T1000 (cell line): ENCODE results near the gene DCDC2B.

Experiments
- DNase-seq: peaks from one replicate; lab custom pipeline; 2025; ENCODE audit warnings: mixed read lengths; lab: John Stamatoyannopoulos, UW

The DCDC2B gene

DNA sequence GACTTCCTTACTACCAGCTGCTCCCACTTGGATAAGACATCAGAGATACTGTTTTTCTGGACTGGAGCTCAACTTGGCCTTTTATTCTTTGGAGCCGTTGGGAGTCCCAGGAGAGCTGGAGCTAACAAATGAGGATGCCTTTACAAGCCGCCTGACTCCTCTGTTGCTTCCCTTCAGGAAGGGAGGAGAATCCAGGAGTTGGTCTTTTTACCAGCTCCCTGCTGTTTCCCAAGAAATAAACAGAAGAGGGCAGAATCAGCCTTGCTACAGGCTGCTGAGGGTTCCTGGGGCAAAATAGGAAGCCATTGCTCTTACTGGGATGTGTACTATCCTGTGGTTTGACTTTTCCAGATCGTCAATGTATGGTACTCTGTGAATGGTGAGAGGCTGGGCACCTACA, 14.8 kb downstream of the DCDC2B start:
- DNase-seq = no peak

DNA sequence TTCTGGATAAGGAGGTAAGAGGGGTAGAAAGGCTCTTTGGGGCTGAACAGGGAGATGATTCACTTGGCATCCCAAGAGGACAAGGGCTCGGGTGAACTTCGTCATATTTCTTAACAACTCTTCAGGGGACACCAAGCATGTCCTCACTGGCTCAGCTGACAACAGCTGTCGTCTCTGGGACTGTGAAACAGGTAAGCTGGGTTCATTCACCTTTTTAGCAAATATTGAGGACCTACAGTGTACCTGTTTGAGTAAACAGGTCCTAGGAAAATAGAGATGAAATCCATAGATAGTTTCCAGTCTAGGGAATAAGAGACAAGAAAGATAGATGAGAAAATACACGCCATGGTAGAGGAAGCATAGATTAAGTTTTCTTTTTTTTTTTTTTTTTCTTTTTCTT, 15.4 kb downstream of the DCDC2B start:
- DNase-seq = no peak

- no peak for DNase-seq
These were observed 19.9 kb downstream of the DCDC2B start for GRCh38 chr1:32228771-32229170.

DNA sequence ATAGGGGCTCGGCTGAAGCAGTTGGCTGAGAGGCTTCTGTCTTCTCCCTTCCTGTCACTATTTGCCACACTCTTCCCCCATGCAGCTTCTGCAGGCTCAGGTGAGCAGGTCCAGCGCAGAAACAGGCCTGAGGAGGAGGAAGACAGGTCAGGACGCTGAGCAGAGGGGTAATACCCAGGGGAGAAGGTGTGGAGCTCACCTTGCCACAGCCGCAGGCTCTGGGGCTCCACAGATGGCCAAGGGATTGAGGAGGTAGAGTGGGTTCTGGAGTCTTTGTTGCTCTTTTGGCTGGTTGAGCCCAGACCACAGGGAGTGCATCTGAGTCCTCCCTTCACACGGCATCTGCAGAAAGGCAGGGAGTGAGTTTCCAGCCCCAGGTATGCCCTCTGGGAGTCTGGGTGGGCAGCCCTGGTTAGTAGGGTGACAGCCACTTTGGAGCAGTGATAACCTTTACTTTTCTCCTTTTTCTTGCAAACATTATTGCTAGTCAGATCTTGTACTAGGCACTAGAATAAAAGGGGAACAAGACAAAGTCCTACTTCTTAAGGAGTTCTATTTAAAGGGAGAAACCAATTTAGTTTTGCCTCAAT, 23.0 kb downstream of the DCDC2B start:
- DNase-seq = no peak

- no peak for DNase-seq
These were observed 23.8 kb downstream of the DCDC2B start for GRCh38 chr1:32232558-32233304.

- no peak for DNase-seq
These were observed 25.9 kb downstream of the DCDC2B start for GRCh38 chr1:32234792-32235191.

GRCh38 chr1:32239337-32239736, 30.4 kb downstream of the DCDC2B start:
- DNase-seq = no peak

DNA sequence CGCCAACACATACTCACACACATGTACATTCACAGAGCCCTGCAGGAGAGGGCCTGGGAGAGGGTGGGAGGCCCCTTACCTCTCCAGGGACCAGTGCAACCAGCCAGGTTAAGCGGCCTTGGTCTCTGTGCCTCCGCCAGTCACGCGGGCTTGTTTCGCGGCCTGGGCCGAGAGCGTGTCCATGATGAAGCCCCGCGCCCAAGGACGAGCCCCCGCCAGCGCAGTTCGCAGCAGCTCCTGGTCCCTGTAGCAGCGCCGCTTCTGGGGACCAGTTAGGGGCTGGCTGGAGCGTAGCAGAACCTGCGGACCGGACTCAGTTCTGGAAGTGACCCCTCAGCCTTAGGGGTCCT, 30.9 kb downstream of the DCDC2B start:
- DNase-seq = no peak

GRCh38 chr1:32240140-32240951, 31.5 kb downstream of the DCDC2B start:
- DNase-seq = no peak

DNA sequence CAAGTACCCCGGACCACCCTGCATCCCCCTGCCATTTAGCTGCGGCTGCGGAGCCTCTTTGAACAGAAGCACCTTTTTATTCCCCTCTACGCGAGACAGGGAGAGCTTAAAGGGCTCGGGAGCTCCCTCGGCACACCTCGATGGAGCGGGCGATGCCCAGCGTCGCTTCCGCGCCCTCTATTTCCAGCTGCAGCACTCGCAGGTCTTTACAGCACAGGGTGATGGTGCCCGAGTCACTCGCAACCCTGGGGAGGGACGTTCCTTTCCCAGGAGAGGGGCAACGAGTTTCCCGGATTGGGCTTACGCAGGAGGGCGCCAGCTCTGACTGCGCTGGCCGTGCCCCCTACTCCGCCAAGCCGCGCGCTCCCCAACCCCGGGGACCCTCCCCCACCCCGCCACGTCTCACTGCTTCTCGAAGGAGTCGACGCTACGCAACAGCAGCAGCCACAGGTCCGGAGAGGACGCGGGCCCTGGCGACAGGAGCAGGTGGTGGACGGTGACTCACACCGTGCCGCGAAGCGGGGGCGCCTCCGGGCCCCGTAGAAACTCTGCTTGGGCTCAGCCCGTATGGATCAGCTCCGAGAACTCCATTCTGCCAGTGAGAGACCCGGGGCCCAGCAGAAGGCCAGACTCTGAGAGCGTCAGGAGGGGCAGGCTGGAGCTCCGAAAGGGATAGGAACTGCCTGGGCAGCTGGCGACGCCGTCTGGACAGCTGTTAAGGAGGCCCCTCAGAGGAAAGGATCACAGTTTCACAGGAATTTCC, 32.3 kb downstream of the DCDC2B start:
- DNase-seq = no peak

DNA sequence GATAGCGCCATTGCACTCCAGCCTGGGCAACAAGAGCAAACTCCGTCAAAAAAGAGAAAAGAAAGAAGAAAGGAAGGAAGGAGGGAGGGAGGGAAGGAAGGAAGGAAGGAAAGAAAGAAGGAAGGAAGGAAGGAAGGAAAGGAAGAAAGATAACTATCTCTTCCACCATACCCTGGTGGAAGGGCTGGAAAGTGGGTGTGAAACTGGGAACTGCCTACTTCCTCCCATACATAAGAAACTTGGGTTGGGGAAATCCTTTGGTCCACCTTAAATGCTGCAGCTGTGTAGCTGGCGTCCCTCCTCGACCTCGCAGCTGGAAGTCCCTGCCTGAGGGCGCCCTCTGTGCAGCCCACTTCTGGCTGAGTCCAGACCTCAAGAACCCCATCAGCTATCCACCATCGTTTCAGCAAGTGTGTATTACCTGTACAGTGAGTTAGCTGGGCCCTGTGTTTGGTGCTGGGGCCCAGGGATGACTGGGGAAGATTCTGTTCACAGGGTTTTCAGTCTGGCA, 33.5 kb downstream of the DCDC2B start:
- no peak for DNase-seq

GRCh38 chr1:32246888-32247273, 38.0 kb downstream of the DCDC2B start, which contains the start of gene FAM167B:
TSS of gene FAM167B (plus strand) at chr1:32247222. CDS start at chr1:32247422, 200 bp downstream.
- DNase-seq = no peak

- no peak for DNase-seq
These were observed 38.6 kb downstream of the DCDC2B start for GRCh38 chr1:32247452-32247851.

DNA sequence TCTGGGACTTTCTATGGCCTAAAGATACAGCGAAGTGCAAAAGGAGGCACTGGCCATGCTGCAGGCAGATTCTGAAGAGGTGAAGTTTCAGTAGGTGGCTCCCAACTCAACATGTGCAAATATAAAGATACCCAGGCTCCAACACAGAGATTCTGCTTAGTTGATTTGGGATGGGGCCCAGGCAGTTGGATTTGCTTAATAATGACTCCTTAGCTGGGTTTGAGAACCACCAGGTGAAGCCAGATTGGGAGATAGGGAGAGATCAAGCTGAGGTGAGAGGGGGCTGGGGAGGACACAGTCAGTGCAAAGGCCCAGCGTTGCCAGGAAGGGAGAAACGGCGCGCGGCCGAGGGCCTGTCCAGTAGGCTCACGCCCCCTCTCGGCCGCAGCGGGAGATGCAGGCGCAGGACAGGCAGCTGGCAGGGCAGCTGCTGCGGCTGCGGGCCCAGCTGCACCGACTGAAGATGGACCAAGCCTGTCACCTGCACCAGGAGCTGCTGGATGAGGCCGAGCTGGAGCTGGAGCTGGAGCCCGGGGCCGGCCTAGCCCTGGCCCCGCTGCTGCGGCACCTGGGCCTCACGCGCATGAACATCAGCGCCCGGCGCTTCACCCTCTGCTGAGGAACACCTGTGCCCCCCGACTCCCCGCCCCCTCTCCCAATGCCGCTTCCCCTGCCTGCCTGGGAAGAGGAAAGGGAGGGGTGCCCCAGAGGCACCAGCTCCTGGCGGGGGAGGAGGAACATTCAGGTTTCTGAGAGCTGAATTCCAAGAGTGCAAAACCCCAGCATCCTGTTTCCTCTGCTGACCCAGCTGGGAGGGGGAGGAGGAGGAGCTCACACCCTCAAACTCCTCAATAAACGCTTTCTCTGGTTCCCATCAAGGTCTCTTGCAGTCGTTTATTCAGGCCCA, 39.3 kb downstream of the DCDC2B start:
- no peak for DNase-seq

DNA sequence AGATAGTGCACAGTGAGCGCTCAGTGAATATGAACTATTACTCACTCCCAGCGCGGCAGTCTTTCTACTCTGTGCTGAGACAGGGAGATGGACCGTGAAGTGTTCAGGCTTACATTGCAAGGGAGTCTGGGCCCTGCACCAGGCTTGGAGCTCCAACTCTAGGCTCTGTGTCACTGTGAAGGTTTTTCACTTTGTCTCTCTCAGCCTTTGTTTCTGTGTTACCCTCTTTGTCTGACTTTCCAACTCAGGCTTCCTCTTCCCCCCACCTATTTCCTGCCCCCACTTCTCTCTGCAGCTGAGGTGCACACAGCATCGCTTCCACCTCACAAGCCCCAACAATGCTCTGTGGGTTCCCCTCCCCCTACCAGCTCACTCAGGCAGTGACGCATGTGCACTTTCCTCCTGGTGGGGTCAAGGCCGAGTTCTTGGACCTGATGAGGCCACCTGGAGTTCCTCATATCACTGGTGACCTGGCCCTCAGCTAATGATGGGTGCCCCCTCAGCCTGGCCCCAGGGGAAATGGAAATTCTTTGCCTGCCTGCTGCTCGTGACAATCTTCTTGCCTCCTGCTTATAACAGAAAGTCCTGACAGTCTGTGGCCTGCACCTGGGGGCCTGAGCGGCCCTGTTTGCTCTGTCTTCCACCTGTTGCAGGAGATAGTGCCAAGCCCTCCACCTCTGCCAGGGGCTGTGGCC, 41.1 kb downstream of the DCDC2B start:
- DNase-seq = no peak

DNA sequence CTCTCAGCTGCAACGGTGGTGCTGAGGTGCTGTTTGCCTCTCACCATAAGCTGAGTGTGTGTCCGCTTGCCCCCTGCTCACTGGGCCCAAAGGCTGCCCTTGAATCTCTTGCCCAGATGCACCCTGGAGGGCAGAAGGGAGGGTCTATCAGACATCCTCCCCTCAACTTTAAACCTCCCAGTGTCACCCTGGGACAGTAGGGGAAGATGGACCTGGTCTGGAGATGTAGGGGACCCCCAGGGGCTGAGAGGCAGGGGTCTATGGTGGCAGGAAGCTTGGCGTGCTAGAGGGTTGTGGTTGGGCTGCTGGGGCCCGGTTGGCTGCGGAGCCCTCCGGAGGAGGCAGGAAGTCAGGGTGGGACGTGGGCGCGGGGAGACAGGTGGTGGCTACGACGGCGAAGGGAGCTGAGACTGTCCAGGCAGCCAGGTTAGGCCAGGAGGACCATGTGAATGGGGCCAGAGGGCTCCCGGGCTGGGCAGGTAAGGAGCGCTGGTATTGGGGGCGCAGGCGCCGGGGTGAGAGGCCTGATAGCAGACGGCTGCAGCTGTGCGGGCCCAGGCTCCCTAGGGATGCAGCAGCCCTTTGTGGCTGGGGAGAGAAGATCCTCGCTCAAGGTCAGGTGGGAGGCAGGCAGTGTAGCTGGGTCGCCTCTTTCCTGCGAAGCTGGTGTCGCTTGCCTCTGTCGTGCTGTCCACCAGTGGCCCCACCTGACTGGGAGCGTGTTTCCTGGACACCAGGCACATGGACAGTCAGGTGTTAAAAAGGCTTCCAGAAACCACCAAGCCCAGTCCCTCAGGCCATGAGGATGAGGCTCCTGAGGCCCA, 42.2 kb downstream of the DCDC2B start, which contains the start of gene LCK:
TSS of gene LCK (plus strand) at position 373 of the 824 bp plus-strand sequence. CDS start 23,065 bp downstream, outside the sequence.
- DNase-seq = no peak

DNA sequence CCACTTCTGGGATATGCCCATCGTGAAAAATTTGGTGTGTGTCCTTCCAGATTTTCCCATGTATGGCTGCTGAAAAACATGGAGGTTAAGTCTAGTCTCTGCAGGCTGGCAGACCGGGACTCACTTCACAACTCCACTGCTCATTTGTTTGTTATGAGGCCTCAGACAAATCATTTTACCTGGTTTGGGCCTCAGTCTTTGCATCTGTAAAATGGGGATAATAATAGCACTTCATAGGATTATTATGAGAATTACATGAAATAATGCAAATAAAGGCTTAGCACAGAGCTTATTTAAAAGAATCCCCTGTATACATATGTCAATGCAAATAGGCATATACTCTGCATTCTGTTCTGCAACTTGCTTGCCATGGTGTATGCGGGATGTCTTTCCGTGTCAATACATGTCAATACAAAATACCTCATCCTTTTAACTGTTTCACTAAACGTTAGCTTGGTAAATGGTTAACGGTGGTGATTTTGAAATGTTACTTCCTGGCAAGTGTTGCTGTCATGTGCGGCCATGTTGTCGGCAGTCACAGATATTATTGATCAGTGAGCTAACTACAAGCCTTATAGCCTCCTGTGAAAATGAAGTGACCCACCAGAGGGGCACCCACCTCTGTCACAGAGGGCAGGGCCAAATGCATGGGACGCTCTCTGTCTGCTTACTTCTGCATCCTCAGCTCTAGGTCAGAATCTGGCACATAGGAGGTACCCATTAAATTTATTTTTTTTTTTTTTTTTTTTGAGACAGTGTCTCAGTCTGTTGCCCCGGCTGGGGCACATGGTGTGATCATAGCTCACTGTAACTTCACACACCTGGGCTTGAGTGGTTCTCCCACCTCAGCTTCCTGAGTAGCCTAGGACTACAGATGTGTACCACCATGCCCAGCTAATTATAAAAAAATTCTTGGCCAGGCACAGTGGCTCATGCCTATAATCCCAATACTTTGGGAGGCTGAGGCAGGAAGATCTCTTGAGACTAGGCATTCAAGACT, 46.5 kb downstream of the DCDC2B start:
- no peak for DNase-seq
